HUDEP-2 (cell line): Measurements from ENCODE around the gene ACO1.
"Not testable (repeated sequence)": the region's sequence is repeated elsewhere in the genome, so short reads cannot be mapped to it uniquely, and the experiment has no call there.

Source experiments
- DNase-seq, 76 experiments: peaks; one replicate each; lab custom pipeline; 2025; ENCODE audit not compliant: unreplicated experiment in 76 of 76; lab: John Stamatoyannopoulos, UW

ACO1 gene

GRCh38 chr9:32384364-32385151 lies at the start of gene ACO1:
Gene ACO1 (plus strand): TSS chr9:32384643. CDS start chr9:32405507, 20,864 bp downstream.
- peak in 74 of 76 experiments; percentile 9 to 92 (median 76) for DNase-seq

- no peak for DNase-seq
Measured at GRCh38 chr9:32334916-32335895, 49.2 kb upstream of the ACO1 start.

GRCh38 chr9:32339424-32339823 lies 45.0 kb upstream of the ACO1 start:
- no peak for DNase-seq

- DNase-seq: no peak
Measured at GRCh38 chr9:32340361-32340760, 44.1 kb upstream of the ACO1 start.

- DNase-seq: no peak
Measured at GRCh38 chr9:32344551-32345182, 39.8 kb upstream of the ACO1 start.

- DNase-seq: no peak
Measured at GRCh38 chr9:32345243-32345642, 39.2 kb upstream of the ACO1 start.

- no peak for DNase-seq
Measured at GRCh38 chr9:32347571-32347970, 36.9 kb upstream of the ACO1 start.

GRCh38 chr9:32348106-32348695 lies 36.2 kb upstream of the ACO1 start:
- DNase-seq: no peak

GRCh38 chr9:32349013-32349412 lies 35.4 kb upstream of the ACO1 start:
- no peak for DNase-seq

- DNase-seq: peak in 3 of 76 experiments; percentile 1 to 13 (median 3)
Measured at GRCh38 chr9:32350682-32351081, 33.8 kb upstream of the ACO1 start.

- peak in 4 of 76 experiments; percentile 4 to 22 (median 8) for DNase-seq
Measured at GRCh38 chr9:32351845-32352244, 32.6 kb upstream of the ACO1 start.

GRCh38 chr9:32353476-32353875 lies 31.0 kb upstream of the ACO1 start:
- not testable (repeated sequence) for DNase-seq

- DNase-seq: no peak
Measured at GRCh38 chr9:32359452-32359851, 25.0 kb upstream of the ACO1 start.

- no peak for DNase-seq
Measured at GRCh38 chr9:32360983-32361673, 23.3 kb upstream of the ACO1 start.

- DNase-seq: no peak
Measured at GRCh38 chr9:32371279-32371678, 13.2 kb upstream of the ACO1 start.

GRCh38 chr9:32371679-32372078 lies 12.8 kb upstream of the ACO1 start:
- no peak for DNase-seq

GRCh38 chr9:32376285-32376684 lies 8.2 kb upstream of the ACO1 start:
- DNase-seq: no peak

- DNase-seq: peak in 41 of 76 experiments; percentile 12 to 73 (median 51)
Measured at GRCh38 chr9:32378496-32378895, 5.9 kb upstream of the ACO1 start.

GRCh38 chr9:32378993-32379729 lies 5.3 kb upstream of the ACO1 start:
- peak in 45 of 76 experiments; percentile 5 to 76 (median 48) for DNase-seq
